GM21723 (cell line): ENCODE data around the gene OR51L1.

Experiments
- ATAC-seq: cut with Tn5 transposase; IDR thresholded peaks from one replicate; pipeline ENCODE4 v1.9.1; 2021; ENCODE audit warnings: mild to moderate bottlenecking, moderate library complexity; ENCODE audit not compliant: unreplicated experiment

OR51L1 gene

GRCh38 chr11:5046754-5047330, 52.2 kb downstream of the OR51L1 start:
- no peak for ATAC-seq
